Pulmonary artery endothelial cell (primary cell): ENCODE data around the gene SCN5A. TPM values are rescaled to one million over a fixed set of nuclear protein-coding genes. Genes with fewer than 3 reads are reported as not detected.

Experiments
- DNase-seq: peaks from one replicate; pipeline ENCODE4 v3.0.0-alpha.2; 2011; ENCODE audit warnings: low read depth, low spot score
- total RNA-seq: library from RNA; depleted of rRNA; stranded (reverse); fragments of >200 nt; gene quantifications from 2 replicates; pipeline ENCODE4 v1.2.3, GENCODE V29; 2014

The SCN5A gene
- total RNA-seq, 1 donor from 2014 or later, result 13.6 TPM

- no peak for DNase-seq
Measured at GRCh38 chr3:38623539-38623938, 25.9 kb downstream of the SCN5A start.

- no peak for DNase-seq
Measured at GRCh38 chr3:38622336-38622735, 27.2 kb downstream of the SCN5A start.

- no peak for DNase-seq
Measured at GRCh38 chr3:38620236-38620635, 29.3 kb downstream of the SCN5A start.

GRCh38 chr3:38618343-38618742, 31.1 kb downstream of the SCN5A start:
- DNase-seq, result no peak

GRCh38 chr3:38617586-38617985, 31.9 kb downstream of the SCN5A start:
- DNase-seq, result no peak

GRCh38 chr3:38617137-38617536, 32.4 kb downstream of the SCN5A start:
- no peak for DNase-seq

- DNase-seq, result no peak
Measured at GRCh38 chr3:38616658-38617057, 32.8 kb downstream of the SCN5A start.

- no peak for DNase-seq
Measured at GRCh38 chr3:38616111-38616510, 33.4 kb downstream of the SCN5A start.

- DNase-seq, result no peak
Measured at GRCh38 chr3:38614651-38615352, 34.7 kb downstream of the SCN5A start.

GRCh38 chr3:38614091-38614490, 35.4 kb downstream of the SCN5A start:
- DNase-seq, result no peak

GRCh38 chr3:38613426-38613825, 36.1 kb downstream of the SCN5A start:
- no peak for DNase-seq

- no peak for DNase-seq
Measured at GRCh38 chr3:38611866-38612265, 37.6 kb downstream of the SCN5A start.

GRCh38 chr3:38610934-38611333, 38.6 kb downstream of the SCN5A start:
- DNase-seq, result no peak

GRCh38 chr3:38610436-38610835, 39.1 kb downstream of the SCN5A start:
- no peak for DNase-seq

- DNase-seq, result no peak
Measured at GRCh38 chr3:38609386-38610111, 39.9 kb downstream of the SCN5A start.

GRCh38 chr3:38608961-38609360, 40.5 kb downstream of the SCN5A start:
- no peak for DNase-seq

- DNase-seq, result no peak
Measured at GRCh38 chr3:38608086-38608775, 41.3 kb downstream of the SCN5A start.

- DNase-seq, result no peak
Measured at GRCh38 chr3:38606561-38606960, 42.9 kb downstream of the SCN5A start.

GRCh38 chr3:38605981-38606380, 43.5 kb downstream of the SCN5A start:
- no peak for DNase-seq

- DNase-seq, result no peak
Measured at GRCh38 chr3:38604246-38604645, 45.2 kb downstream of the SCN5A start.

- DNase-seq, result no peak
Measured at GRCh38 chr3:38603731-38604131, 45.8 kb downstream of the SCN5A start.

GRCh38 chr3:38602576-38603250, 46.8 kb downstream of the SCN5A start:
- DNase-seq, result no peak
